GM10266 (cell line): ENCODE data around the gene HELQ.
"Not testable (repeated sequence)": the region's sequence is repeated elsewhere in the genome, so short reads cannot be mapped to it uniquely, and the experiment has no call there.

Source experiments
- DNase-seq: peaks from one replicate; pipeline ENCODE4 v3.0.0; 2012; ENCODE audit errors: extremely low spot score
- TF ChIP-seq, protein P1 (sequence below): IDR thresholded peaks from 2 replicates; pipeline ENCODE4 v1.5.1; 2012; ENCODE audit warnings: mild to moderate bottlenecking, low read depth; ENCODE audit not compliant: control insufficient read depth, insufficient read depth; ENCODE audit errors: missing control alignments

Gene HELQ

GRCh38 chr4:83431200-83431599 is 24.4 kb downstream of the HELQ start:
- TF ChIP-seq, protein P1, sequence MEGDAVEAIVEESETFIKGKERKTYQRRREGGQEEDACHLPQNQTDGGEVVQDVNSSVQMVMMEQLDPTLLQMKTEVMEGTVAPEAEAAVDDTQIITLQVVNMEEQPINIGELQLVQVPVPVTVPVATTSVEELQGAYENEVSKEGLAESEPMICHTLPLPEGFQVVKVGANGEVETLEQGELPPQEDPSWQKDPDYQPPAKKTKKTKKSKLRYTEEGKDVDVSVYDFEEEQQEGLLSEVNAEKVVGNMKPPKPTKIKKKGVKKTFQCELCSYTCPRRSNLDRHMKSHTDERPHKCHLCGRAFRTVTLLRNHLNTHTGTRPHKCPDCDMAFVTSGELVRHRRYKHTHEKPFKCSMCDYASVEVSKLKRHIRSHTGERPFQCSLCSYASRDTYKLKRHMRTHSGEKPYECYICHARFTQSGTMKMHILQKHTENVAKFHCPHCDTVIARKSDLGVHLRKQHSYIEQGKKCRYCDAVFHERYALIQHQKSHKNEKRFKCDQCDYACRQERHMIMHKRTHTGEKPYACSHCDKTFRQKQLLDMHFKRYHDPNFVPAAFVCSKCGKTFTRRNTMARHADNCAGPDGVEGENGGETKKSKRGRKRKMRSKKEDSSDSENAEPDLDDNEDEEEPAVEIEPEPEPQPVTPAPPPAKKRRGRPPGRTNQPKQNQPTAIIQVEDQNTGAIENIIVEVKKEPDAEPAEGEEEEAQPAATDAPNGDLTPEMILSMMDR, result no peak

DNA sequence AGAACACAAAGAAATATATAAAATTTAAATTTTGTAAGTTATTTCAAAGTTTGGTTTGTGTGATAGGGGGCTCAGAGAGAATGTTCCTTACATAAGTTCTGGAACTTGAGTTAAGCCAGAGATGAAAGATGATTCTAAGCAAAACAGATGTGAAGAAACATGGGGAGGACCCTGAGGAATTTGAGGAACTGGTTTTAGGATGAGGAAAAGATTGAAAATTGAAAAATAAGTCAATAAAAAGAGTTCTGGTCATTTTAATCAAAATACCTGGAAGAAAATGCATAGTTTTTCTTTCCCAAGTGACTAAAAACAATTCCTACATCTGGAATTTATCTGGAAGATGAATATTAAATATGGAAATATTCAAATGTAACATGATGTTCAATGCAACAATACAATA is 37.4 kb downstream of the HELQ start:
- TF ChIP-seq, protein P1, result no peak
- DNase-seq, result no peak

More at GRCh38 chr4:83431200-83431599, 24.4 kb downstream of the HELQ start:
- DNase-seq, result no peak

DNA sequence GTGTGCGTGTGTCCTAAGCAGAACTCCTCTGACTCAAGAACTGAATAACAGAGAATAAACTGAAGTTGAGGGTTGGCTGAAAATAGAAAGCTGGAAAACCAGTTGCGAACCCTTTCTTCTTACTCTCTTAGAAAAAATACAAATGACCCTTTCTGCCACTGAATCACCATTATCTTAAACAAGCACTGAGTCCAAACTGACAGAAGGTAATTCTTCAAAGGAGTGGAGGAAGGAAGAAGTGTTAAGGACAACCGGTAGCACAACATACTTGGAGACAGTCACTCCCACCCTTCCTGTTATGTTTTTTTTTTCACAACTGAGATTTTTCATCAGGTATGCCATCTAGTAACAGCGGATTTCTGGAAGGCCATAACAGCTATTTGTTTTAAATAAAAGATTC is 38.1 kb downstream of the HELQ start:
- DNase-seq, result no peak
- TF ChIP-seq, protein P1, result no peak

GRCh38 chr4:83413676-83414075 is 41.9 kb downstream of the HELQ start:
- DNase-seq, result no peak
- TF ChIP-seq, protein P1, result no peak

DNA sequence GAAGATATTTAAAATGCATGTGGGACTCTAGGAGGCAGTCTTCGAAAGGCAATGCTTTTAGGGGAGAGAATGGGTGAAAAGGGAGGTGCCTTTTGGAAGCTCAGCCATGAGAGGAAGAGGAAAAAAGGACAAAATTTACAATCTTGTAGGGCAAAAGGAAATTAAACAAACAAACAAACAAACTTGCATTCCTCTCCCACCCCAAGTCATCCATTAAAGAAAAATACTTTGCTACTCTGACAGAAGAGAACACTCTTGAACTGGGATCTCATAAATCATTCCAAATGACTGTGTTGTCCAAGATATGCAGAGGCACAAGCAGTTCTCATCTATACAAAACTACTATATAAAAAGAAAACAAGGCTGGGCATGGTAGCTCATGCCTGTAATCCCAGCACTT is 46.7 kb downstream of the HELQ start:
- DNase-seq, result no peak
- TF ChIP-seq, protein P1, result no peak

DNA sequence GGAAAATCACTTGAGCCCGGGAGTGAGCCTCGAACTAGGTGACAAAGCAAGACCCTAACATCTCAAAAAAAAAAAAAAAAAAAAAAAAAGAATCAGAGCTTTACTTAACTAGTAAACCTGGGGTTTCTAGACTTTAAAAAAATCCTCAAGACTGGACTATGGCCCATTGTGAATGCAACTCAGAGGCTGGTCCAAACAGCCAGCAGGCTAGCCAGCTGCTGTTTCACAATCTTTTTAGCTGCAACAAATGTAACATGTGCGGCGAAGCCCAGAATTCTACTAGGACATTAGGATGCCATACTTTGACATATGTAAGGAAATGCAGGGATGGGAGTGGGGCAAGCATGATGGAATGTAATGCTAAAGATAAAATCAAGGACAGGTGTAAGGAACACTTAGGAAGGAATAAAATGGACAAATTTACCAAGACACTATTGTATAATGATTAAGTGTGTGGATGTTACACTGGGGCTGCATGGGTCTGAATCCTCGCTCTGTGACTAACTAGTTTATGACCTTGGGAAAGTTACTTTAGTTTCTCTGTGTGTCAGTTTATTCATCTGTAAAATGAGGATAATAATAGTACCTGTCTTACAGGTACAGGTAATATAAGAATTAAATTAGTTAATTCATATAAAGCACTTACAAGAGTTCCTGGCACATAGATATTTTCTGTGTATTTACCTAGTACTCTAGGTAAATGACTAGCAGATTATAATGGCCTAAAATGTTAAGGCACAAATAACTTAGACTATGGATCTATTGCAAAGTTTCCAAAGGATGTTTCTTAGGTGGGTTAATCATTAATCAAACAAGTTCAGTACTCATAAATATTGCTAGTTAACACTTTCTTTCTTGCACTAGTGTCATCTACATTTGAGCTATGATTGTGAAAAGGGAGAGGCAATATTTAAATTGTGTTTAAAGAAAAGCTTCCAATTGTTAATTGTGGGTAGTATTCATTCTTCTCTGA is 49.5 kb downstream of the HELQ start:
- DNase-seq, result no peak
- TF ChIP-seq, protein P1, result no peak

DNA sequence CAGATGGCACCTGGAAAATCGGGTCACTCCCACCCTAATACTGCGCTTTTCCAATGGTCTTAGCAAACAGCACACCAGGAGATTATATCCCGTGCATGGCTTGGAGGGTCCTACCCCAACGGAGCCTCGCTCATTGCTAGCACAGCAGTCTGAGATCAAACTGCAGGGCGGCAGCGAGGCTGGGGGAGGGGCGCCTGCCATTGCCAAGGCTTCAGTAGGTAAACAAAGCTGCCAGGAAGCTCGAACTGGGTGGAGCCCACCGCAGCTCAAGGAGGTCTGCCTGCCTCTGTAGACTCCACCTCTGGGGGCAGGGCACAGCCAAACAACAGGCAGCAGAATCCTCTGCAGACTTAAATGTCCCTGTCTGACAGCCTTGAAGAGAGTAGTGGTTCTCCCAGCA is 57.5 kb downstream of the HELQ start:
- DNase-seq, result not testable (repeated sequence)
